Occipital lobe (tissue), 2 donors: Measurements from ENCODE around the gene DHRS3. TPM values are rescaled to one million over a fixed set of nuclear protein-coding genes. Genes with fewer than 3 reads are reported as not detected.
A peak's percentile ranks its signal among the peaks of the same experiment; 100 is the strongest.

Source experiments
- DNase-seq: peaks from one replicate; lab custom pipeline; 2025; lab: John Stamatoyannopoulos, UW
- total RNA-seq: library from RNA; depleted of rRNA; stranded (reverse); fragments of >200 nt; gene quantifications from one replicate; pipeline ENCODE4 v1.2.3, GENCODE V29; 2014

The DHRS3 gene
- total RNA-seq, 1 donor from 2014 or later = 11.5 TPM

- DNase-seq = no peak
Measured at GRCh38 chr1:12554521-12555305, 63.3 kb downstream of the DHRS3 start.

- no peak for DNase-seq
Measured at GRCh38 chr1:12553963-12554362, 64.0 kb downstream of the DHRS3 start.

- DNase-seq = no peak
Measured at GRCh38 chr1:12552951-12553921, 64.8 kb downstream of the DHRS3 start.

- no peak for DNase-seq
Measured at GRCh38 chr1:12552111-12552888, 65.7 kb downstream of the DHRS3 start.

GRCh38 chr1:12551584-12551983 is 66.4 kb downstream of the DHRS3 start:
- DNase-seq = no peak

GRCh38 chr1:12549460-12550349 is 68.3 kb downstream of the DHRS3 start:
- DNase-seq = peak; percentile 24

GRCh38 chr1:12548973-12549459 is 69.0 kb downstream of the DHRS3 start:
- no peak for DNase-seq

- DNase-seq = no peak
Measured at GRCh38 chr1:12548279-12548972, 69.6 kb downstream of the DHRS3 start.

GRCh38 chr1:12547586-12548225 is 70.3 kb downstream of the DHRS3 start:
- DNase-seq = no peak

- no peak for DNase-seq
Measured at GRCh38 chr1:12546771-12547585, 71.0 kb downstream of the DHRS3 start.

GRCh38 chr1:12544992-12545391 is 73.0 kb downstream of the DHRS3 start:
- no peak for DNase-seq

GRCh38 chr1:12544357-12544756 is 73.7 kb downstream of the DHRS3 start:
- no peak for DNase-seq

- DNase-seq = no peak
Measured at GRCh38 chr1:12543740-12544154, 74.3 kb downstream of the DHRS3 start.

GRCh38 chr1:12542616-12543592 is 75.1 kb downstream of the DHRS3 start:
- no peak for DNase-seq

GRCh38 chr1:12542138-12542465 is 75.9 kb downstream of the DHRS3 start:
- no peak for DNase-seq

GRCh38 chr1:12541274-12542137 is 76.5 kb downstream of the DHRS3 start:
- no peak for DNase-seq
